ENCODE measurements around the gene CCR5.
A peak's percentile ranks its signal among the peaks of the same experiment; 100 is the strongest.

Gene CCR5

DNA sequence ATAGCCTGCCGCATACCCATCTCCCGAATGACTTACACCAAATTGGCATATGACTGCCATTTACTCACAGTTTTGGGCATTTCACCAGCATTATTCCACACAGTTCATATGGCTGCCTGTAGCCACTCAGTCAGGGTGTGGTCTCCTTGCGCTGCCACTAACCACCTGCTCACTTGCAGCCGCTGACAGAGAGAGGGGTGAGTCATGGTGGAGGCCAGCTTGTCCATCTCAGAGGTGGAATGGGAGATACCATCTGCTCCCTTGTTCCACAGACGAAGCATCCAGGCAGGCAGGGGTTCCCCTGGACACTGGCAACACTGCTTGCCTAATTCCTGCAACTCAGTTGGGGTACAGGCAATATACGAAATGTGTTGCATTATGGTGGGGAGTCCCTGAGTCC is 51.9 kb downstream of the CCR5 start (continued):
- TF ChIP-seq ZNF37A (tag by site-specific recombination; IDR thresholded peaks at IDR 0.05): no peak
- no peak for TF ChIP-seq KLF16 (tag by site-specific recombination; IDR thresholded peaks at IDR 0.05)
- TF ChIP-seq ZFHX2 (tag by site-specific recombination; conservative IDR thresholded peaks at IDR 0.05): no peak
- TF ChIP-seq ZSCAN16 (tag by site-specific recombination; IDR thresholded peaks at IDR 0.05): no peak
- no peak for TF ChIP-seq ZFP41 (tag by site-specific recombination; IDR thresholded peaks at IDR 0.05; ENCODE audit: borderline replicate concordance)
- no peak for TF ChIP-seq ZNF223 (tag by site-specific recombination; IDR thresholded peaks at IDR 0.05)
- TF ChIP-seq, protein P1, sequence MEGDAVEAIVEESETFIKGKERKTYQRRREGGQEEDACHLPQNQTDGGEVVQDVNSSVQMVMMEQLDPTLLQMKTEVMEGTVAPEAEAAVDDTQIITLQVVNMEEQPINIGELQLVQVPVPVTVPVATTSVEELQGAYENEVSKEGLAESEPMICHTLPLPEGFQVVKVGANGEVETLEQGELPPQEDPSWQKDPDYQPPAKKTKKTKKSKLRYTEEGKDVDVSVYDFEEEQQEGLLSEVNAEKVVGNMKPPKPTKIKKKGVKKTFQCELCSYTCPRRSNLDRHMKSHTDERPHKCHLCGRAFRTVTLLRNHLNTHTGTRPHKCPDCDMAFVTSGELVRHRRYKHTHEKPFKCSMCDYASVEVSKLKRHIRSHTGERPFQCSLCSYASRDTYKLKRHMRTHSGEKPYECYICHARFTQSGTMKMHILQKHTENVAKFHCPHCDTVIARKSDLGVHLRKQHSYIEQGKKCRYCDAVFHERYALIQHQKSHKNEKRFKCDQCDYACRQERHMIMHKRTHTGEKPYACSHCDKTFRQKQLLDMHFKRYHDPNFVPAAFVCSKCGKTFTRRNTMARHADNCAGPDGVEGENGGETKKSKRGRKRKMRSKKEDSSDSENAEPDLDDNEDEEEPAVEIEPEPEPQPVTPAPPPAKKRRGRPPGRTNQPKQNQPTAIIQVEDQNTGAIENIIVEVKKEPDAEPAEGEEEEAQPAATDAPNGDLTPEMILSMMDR (tag by site-specific recombination; IDR thresholded peaks at IDR 0.05): no peak

DNA sequence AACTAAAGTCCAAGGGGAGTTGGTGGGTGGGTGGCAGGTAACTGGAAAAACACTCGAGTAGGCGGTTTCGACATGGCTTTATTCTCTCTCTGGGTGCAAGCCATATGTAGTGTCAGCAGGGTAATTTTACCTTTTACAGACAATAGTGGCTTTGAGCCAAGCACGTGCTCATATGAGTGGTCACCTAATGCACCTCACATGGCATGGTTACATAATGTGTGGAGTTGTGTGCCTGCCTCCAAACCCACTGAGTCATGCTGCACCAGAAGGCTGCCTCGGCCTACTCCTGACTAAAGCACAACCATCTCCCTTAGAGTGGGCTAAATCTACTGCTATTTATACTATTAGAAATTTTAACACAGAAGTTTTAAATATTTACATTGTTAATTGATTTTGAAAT is 52.8 kb downstream of the CCR5 start:
- Histone ChIP-seq H3K4me1 (ENCODE audit: control insufficient read depth, insufficient read depth, low read length) (no peaks in the 10 kb centered on the region), H3K9me3 (ENCODE audit: control insufficient read depth, insufficient read depth, low read depth, low read length) (no peaks in the 10 kb centered on the region), H3K36me3 (ENCODE audit: control insufficient read depth in 2 of 2, insufficient read depth in 1 of 2, low read length in 2 of 2) (no peaks in the 10 kb centered on the region), H3K27ac (ENCODE audit: extremely low read depth, low read depth, low read length) (no peak overlapping the region), H3K4me3 (ENCODE audit: low read depth, low read length) (no peak overlapping the region)
- TF ChIP-seq ZNF335 (tag by site-specific recombination; conservative IDR thresholded peaks at IDR 0.05): 0 out of 2 replicates have a peak, but pooled peaks have one; percentile 25
- no peak for TF ChIP-seq ZNF777 (tag by site-specific recombination; IDR thresholded peaks at IDR 0.05; ENCODE audit: borderline replicate concordance)
- no peak for TF ChIP-seq ZSCAN23 (tag by site-specific recombination; IDR thresholded peaks at IDR 0.05)
- no peak for TF ChIP-seq ZNF132 (tag by site-specific recombination; IDR thresholded peaks at IDR 0.05; ENCODE audit: borderline replicate concordance)
- TF ChIP-seq ZNF529 (tag by site-specific recombination; IDR thresholded peaks at IDR 0.05; ENCODE audit: insufficient replicate concordance): no peak
- no peak for TF ChIP-seq ZNF624 (tag by site-specific recombination; IDR thresholded peaks at IDR 0.05)
- TF ChIP-seq EGR2 (tag by site-specific recombination; IDR thresholded peaks at IDR 0.05; ENCODE audit: low read depth): 0 out of 2 replicates have a peak, but pooled peaks have one; percentile 18
- no peak for TF ChIP-seq ZNF837 (tag by site-specific recombination; IDR thresholded peaks at IDR 0.05)
- no peak for TF ChIP-seq ZNF549 (tag by site-specific recombination; IDR thresholded peaks at IDR 0.05)
- no peak for TF ChIP-seq BCL11B (tag by site-specific recombination; IDR thresholded peaks at IDR 0.05; ENCODE audit: low read depth)
- TF ChIP-seq ZNF23 (tag by site-specific recombination; IDR thresholded peaks at IDR 0.05; ENCODE audit: borderline replicate concordance): no peak
- peak; percentile 33 for TF ChIP-seq ZFHX2 (tag by site-specific recombination; conservative IDR thresholded peaks at IDR 0.05)
- no peak for TF ChIP-seq SP7 (tag by site-specific recombination; IDR thresholded peaks at IDR 0.05)
- CTCF ChIA-PET: no interaction called here
- POLR2A ChIA-PET: no interaction called here
